Endothelial cell of umbilical vein (primary cell): Measurements from ENCODE around the gene FARP1. TPM values are rescaled to one million over a fixed set of nuclear protein-coding genes. Genes with fewer than 3 reads are reported as not detected.

Experiments used
- BruUV-seq: library from RNA; stranded (reverse); fragments of 400-500 nt; replicated peaks from 2 replicates; lab custom pipeline; 2021; lab: Mats Ljungman, UMichigan
- CTCF ChIA-PET: fragments of 300-600, 350-600 bp; sonication (Branson Sonifier 250); formaldehyde crosslinking; loops from one replicate; lab custom pipeline; 2021; ENCODE audit warnings: antibody characterized with exemption, inconsistent platforms; lab: Charles Lee
- POLR2A ChIA-PET: fragments of 300-600, 350-600 bp; sonication (Branson Sonifier 250); formaldehyde crosslinking; loops from one replicate; lab custom pipeline; 2021; ENCODE audit warnings: antibody characterized with exemption, inconsistent platforms; lab: Charles Lee
- DNase-seq: peaks from one replicate; pipeline ENCODE4 v3.0.0-alpha.2; 2011; ENCODE audit warnings: low read depth, low spot score
- FAIRE-seq: peaks from 2 replicates; lab custom pipeline; 2011; peaks lifted over from hg19 to GRCh38; lab: Jason Lieb, UNC
- H2AFZ ChIP-seq: 2 replicates; pipeline ENCODE4 v1.6.0; 2012; ENCODE audit warnings: low read depth, low read length, control low read depth, inconsistent platforms
- H3K27ac ChIP-seq: 2 replicates; pipeline ENCODE4 v1.5.1; 2011; ENCODE audit warnings: low read depth, mild to moderate bottlenecking, control low read depth, low read length, moderate library complexity; ENCODE audit not compliant: insufficient read depth
- H3K27me3 ChIP-seq, 2 experiments: 2 replicates each; pipeline versions ENCODE4 v1.6.0 to v1.6.1; 2011; ENCODE audit warnings: low read length in 2 of 2, mixed read lengths in 1 of 2; ENCODE audit not compliant: control insufficient read depth in 2 of 2, insufficient read depth in 2 of 2
- H3K36me3 ChIP-seq, 2 experiments: 2 replicates in 1 of 2; 3 replicates in 1 of 2; pipeline ENCODE4 v1.5.1; 2011; ENCODE audit warnings: low read length in 2 of 2, mild to moderate bottlenecking in 1 of 2, moderate library complexity in 1 of 2; ENCODE audit not compliant: control insufficient read depth in 2 of 2, insufficient read depth in 2 of 2; ENCODE audit errors: extremely low read depth in 1 of 2
- H3K4me1 ChIP-seq: 3 replicates; pipeline ENCODE4 v1.5.1; 2011; ENCODE audit warnings: mild to moderate bottlenecking, low read length; ENCODE audit not compliant: control insufficient read depth, insufficient read depth; ENCODE audit errors: extremely low read depth
- H3K4me2 ChIP-seq: 2 replicates; pipeline ENCODE4 v1.6.1; 2011; ENCODE audit warnings: low read length, control low read depth, mixed read lengths; ENCODE audit not compliant: insufficient read depth
- H3K4me3 ChIP-seq, 3 experiments: fragments of 200-600 bp in 1 of 3; sonication (generic), shearing (Covaris generic) in 1 of 3; replicated peaks in 1 of 3; 2 replicates each; pipeline ENCODE4 v1.5.1; 2011 to 2016; ENCODE audit warnings: control low read depth in 3 of 3, low read length in 3 of 3, mild to moderate bottlenecking in 2 of 3, inconsistent platforms in 1 of 3, low read depth in 1 of 3, moderate library complexity in 1 of 3; ENCODE audit not compliant: insufficient read depth in 1 of 3
- H3K79me2 ChIP-seq: 2 replicates; pipeline ENCODE4 v1.6.0; 2012; ENCODE audit warnings: low read length, inconsistent platforms; ENCODE audit not compliant: control insufficient read depth, insufficient read depth
- H3K9ac ChIP-seq: replicated peaks from 2 replicates; pipeline ENCODE3; 2011; ENCODE audit warnings: low read length, control low read depth; ENCODE audit not compliant: insufficient read depth; ENCODE audit errors: extremely low read depth
- H3K9me1 ChIP-seq: replicated peaks from 3 replicates; pipeline ENCODE4 v1.6.0; 2011; ENCODE audit warnings: mild to moderate bottlenecking, low read length; ENCODE audit not compliant: control insufficient read depth, insufficient read depth; ENCODE audit errors: extremely low read depth
- H3K9me3 ChIP-seq: replicated peaks from 2 replicates; pipeline ENCODE4 v1.5.1; 2012; ENCODE audit warnings: low read length, inconsistent platforms; ENCODE audit not compliant: control insufficient read depth, insufficient read depth
- H4K20me1 ChIP-seq: replicated peaks from 2 replicates; pipeline ENCODE3; 2011; ENCODE audit warnings: mild to moderate bottlenecking, low read length; ENCODE audit not compliant: control insufficient read depth, insufficient read depth; ENCODE audit errors: extremely low read depth
- CTCF ChIP-seq, 2 donors: IDR thresholded peaks; 1 replicate in 1 of 2; 2 replicates in 1 of 2; pipeline ENCODE4 v1.5.1; 2011; ENCODE audit warnings: low read length in 2 of 2, mild to moderate bottlenecking in 2 of 2, moderate library complexity in 2 of 2, control low read depth in 1 of 2, inconsistent platforms in 1 of 2, low read depth in 1 of 2; ENCODE audit not compliant: insufficient read depth in 1 of 2; ENCODE audit errors: extremely low read depth in 1 of 2
- GATA2 ChIP-seq: IDR thresholded peaks from 2 replicates; pipeline ENCODE4 v1.7.0; 2011; ENCODE audit warnings: low read depth, mild to moderate bottlenecking, moderate library complexity, mixed read lengths, low read length; ENCODE audit not compliant: insufficient read length, insufficient read depth
- MYC ChIP-seq: IDR thresholded peaks from one replicate; pipeline ENCODE4 v1.6.1; 2011; ENCODE audit warnings: mild to moderate bottlenecking, low read depth, low read length
- POLR2A ChIP-seq: IDR thresholded peaks from 2 replicates; pipeline ENCODE4 v1.6.1; 2012; ENCODE audit warnings: low read depth, mild to moderate bottlenecking, control low read depth, low read length
- POLR2AphosphoS5 ChIP-seq: IDR thresholded peaks from 2 replicates; pipeline ENCODE4 v1.6.1; 2012; ENCODE audit warnings: low read depth, mild to moderate bottlenecking, control low read depth, low read length, moderate library complexity; ENCODE audit not compliant: insufficient read depth
- dilution Hi-C: fragments of 300-500 bp; cut with MboI; formaldehyde crosslinking; loops from one replicate; pipeline ENCODE4 v1.15.0; 2019; ENCODE audit warnings: low sequenced_read_pairs; ENCODE audit not compliant: extremely low pct_ligation_motif_present
- intact Hi-C: fragments of 100-400 bp; cut with micrococcal nuclease; formaldehyde crosslinking; loops from one replicate; pipeline ENCODE4 v1.10.0; 2022
- polyA plus RNA-seq, 4 experiments: library from polyadenylated mRNA; depleted of rRNA in 3 of 4; stranded (reverse) in 3 of 4; unstranded in 1 of 4; fragments of >200 nt; gene quantifications; 2 replicates each; pipeline versions ENCODE4 v1.2.1 to v1.2.3, GENCODE V29; 2011 to 2012; ENCODE audit warnings: missing spikeins in 1 of 4
- total RNA-seq: library from RNA; stranded (reverse); gene quantifications from 2 replicates; pipeline ENCODE4 v1.2.3, GENCODE V29; 2021
- TF ChIP-seq, protein P1 (sequence below): IDR thresholded peaks from 2 replicates; pipeline ENCODE4 v1.6.1; 2011; ENCODE audit not compliant: insufficient read depth, insufficient read length

FARP1 gene
- total and polyA plus RNA-seq, 2 donors (not counting 3 experiments of a cell fraction or from before 2014, with no cell fraction given), result 19.0 to 77.7 TPM

- FAIRE-seq, result no peak
- H3K9me3 ChIP-seq, result no peaks in the 10 kb centered on the region
- H3K36me3 ChIP-seq, result peaks cover 0 to 2% of the 10 kb centered on the region in 2 experiments
- TF ChIP-seq GATA2 (no peak), POLR2A (no peak), CTCF (IDR thresholded peaks at IDR 0.05; ENCODE audit: extremely low read depth in 1 of 2, insufficient read depth in 1 of 2, low read depth in 1 of 2, low read length in 2 of 2) (no peak), MYC (no peak), POLR2AphosphoS5 (no peak)
- TF ChIP-seq, protein P1, sequence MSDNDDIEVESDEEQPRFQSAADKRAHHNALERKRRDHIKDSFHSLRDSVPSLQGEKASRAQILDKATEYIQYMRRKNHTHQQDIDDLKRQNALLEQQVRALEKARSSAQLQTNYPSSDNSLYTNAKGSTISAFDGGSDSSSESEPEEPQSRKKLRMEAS, result no peak
- no peak overlapping the region for H3K4me2 ChIP-seq
- no peaks in the 10 kb centered on the region for H3K9me1 ChIP-seq
- no peaks in the 10 kb centered on the region for H3K79me2 ChIP-seq
- dilution Hi-C loops (loop anchor here (25.0 kb wide), 1 partner anchor 227 kb away; no protein-coding TSS in a partner anchor), intact Hi-C loops (no loop called here)
- POLR2A ChIA-PET, result no interaction called here
- DNase-seq, result no peak
- H3K9ac ChIP-seq, result no peak overlapping the region
- no peak overlapping the region for H3K27ac ChIP-seq
- H3K27me3 ChIP-seq, result no peaks in the 10 kb centered on the region
- H4K20me1 ChIP-seq, result no peaks in the 10 kb centered on the region
- H2AFZ ChIP-seq, result no peak overlapping the region
- no peak overlapping the region for H3K4me3 ChIP-seq
- no TSS peak for BruUV-seq
- H3K4me1 ChIP-seq, result no peaks in the 10 kb centered on the region
- CTCF ChIA-PET, result interaction anchor here (1.5 kb wide), 1 partner anchor 238 kb away, joined by 7 read pairs; no protein-coding TSS in a partner anchor
Observed at GRCh38 chr13:98435376-98435775, 292.5 kb downstream of the FARP1 start.
